Mesendoderm (in vitro differentiated cells): ENCODE data around the gene BABAM2.
A peak's percentile ranks its signal among the peaks of the same experiment; 100 is the strongest.

Experiments
- DNase-seq: peaks from one replicate; pipeline ENCODE4 v3.0.0; 2013
- H2AK5ac ChIP-seq: 2 replicates; pipeline ENCODE4 v1.6.1; 2013; ENCODE audit warnings: low read length, inconsistent platforms
- H2BK120ac ChIP-seq: 2 replicates; pipeline ENCODE4 v1.6.1; 2013; ENCODE audit warnings: low read depth, mild to moderate bottlenecking, low read length, moderate library complexity, mixed read lengths
- H2BK15ac ChIP-seq: replicated peaks from 2 replicates; pipeline ENCODE4 v1.6.1; 2013; ENCODE audit warnings: low read depth, mild to moderate bottlenecking, moderate library complexity
- H2BK5ac ChIP-seq: 2 replicates; pipeline ENCODE4 v1.6.1; 2013; ENCODE audit warnings: low read length, inconsistent platforms
- H3K18ac ChIP-seq: 2 replicates; pipeline ENCODE4 v1.6.1; 2013; ENCODE audit warnings: mild to moderate bottlenecking, low read length, mixed read lengths
- H3K23ac ChIP-seq: one replicate; pipeline ENCODE4 v1.6.1; 2013; ENCODE audit warnings: low read length
- H3K27ac ChIP-seq: 2 replicates; pipeline ENCODE4 v1.5.1; 2013; ENCODE audit warnings: low read depth, mild to moderate bottlenecking, inconsistent platforms, low read length, moderate library complexity
- H3K27me3 ChIP-seq: 2 replicates; pipeline ENCODE4 v1.6.1; 2013; ENCODE audit warnings: low read length, control low read depth, mild to moderate bottlenecking, inconsistent platforms; ENCODE audit not compliant: insufficient read depth, poor library complexity
- H3K36me3 ChIP-seq: 2 replicates; pipeline ENCODE4 v1.6.1; 2013; ENCODE audit warnings: low read length, inconsistent platforms; ENCODE audit not compliant: control insufficient read depth, insufficient read depth
- H3K4ac ChIP-seq: one replicate; pipeline ENCODE4 v1.6.1; 2013; ENCODE audit warnings: low read depth, mild to moderate bottlenecking, low read length, moderate library complexity
- H3K4me1 ChIP-seq: 2 replicates; pipeline ENCODE4 v1.6.1; 2013; ENCODE audit warnings: low read depth, low read length, inconsistent platforms; ENCODE audit not compliant: control insufficient read depth
- H3K4me2 ChIP-seq: 2 replicates; pipeline ENCODE4 v1.6.1; 2013; ENCODE audit warnings: low read length
- H3K4me3 ChIP-seq: 2 replicates; pipeline ENCODE4 v1.5.1; 2013; ENCODE audit warnings: mild to moderate bottlenecking, low read length
- H3K56ac ChIP-seq: one replicate; pipeline ENCODE4 v1.6.1; 2013; ENCODE audit warnings: low read length
- H3K79me1 ChIP-seq: 2 replicates; pipeline ENCODE4 v1.6.1; 2013; ENCODE audit warnings: low read length, inconsistent platforms
- H3K79me2 ChIP-seq: 2 replicates; pipeline ENCODE4 v1.6.1; 2013; ENCODE audit warnings: mild to moderate bottlenecking, low read length; ENCODE audit not compliant: control insufficient read depth, insufficient read depth
- H3K9ac ChIP-seq: 2 replicates; pipeline ENCODE4 v1.6.1; 2013; ENCODE audit warnings: low read length, inconsistent platforms
- H4K5ac ChIP-seq: one replicate; pipeline ENCODE4 v1.6.1; 2013; ENCODE audit warnings: low read length
- H4K8ac ChIP-seq: one replicate; pipeline ENCODE4 v1.6.1; 2013; ENCODE audit warnings: low read depth, mild to moderate bottlenecking, control low read depth, low read length, moderate library complexity
- WGBS: extraction: QIAGEN DNeasy Blood & Tissue Kit; methylation state at CpG from one replicate; pipeline ENCODE4 v1.1.7; 2013; ENCODE audit warnings: low lambda C conversion rate, missing lambda C conversion rate; ENCODE audit not compliant: insufficient coverage; ENCODE audit errors: extremely low coverage; 5-methylcytosine and 5-hydroxymethylcytosine counted together

Gene BABAM2

DNA sequence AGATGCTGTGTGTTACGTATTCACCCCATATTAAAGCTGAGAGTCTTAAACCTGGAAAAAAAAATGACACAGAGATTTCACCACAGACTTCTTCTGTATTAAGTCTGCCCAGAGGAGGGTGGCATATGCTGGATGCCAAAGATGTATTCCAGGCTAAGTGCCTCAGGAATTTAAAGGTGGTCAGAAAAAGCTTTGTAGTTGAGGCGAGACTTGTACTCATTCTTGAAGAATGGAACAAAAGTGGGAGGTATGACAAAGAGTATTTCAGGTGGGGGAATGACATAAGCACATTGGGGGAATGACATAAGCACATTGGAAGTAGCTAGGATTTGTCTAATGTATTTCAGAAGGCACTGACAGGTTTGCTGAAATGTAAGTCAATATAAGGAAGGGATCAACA lies 98.6 kb downstream of the BABAM2 start:
- Histone ChIP-seq H3K18ac (no peak overlapping the region), H2BK15ac (no peak overlapping the region), H3K9ac (no peak overlapping the region), H4K5ac (no peak overlapping the region), H3K27me3 (no peaks in the 10 kb centered on the region), H4K8ac (no peak overlapping the region), H3K4me1 (no peaks in the 10 kb centered on the region), H3K4me3 (no peak overlapping the region), H3K4ac (no peak overlapping the region), H3K36me3 (no peaks in the 10 kb centered on the region), H3K23ac (no peak overlapping the region), H3K4me2 (no peak overlapping the region), H2BK120ac (no peak overlapping the region), H3K79me1 (no peaks in the 10 kb centered on the region), H3K56ac (no peak overlapping the region), H2AK5ac (no peak overlapping the region), H3K27ac (no peak overlapping the region), H3K79me2 (no peaks in the 10 kb centered on the region), H2BK5ac (no peak overlapping the region)
- WGBS = no CpG with 5 or more reads among the region's 2 CpGs
- no peak for DNase-seq

DNA sequence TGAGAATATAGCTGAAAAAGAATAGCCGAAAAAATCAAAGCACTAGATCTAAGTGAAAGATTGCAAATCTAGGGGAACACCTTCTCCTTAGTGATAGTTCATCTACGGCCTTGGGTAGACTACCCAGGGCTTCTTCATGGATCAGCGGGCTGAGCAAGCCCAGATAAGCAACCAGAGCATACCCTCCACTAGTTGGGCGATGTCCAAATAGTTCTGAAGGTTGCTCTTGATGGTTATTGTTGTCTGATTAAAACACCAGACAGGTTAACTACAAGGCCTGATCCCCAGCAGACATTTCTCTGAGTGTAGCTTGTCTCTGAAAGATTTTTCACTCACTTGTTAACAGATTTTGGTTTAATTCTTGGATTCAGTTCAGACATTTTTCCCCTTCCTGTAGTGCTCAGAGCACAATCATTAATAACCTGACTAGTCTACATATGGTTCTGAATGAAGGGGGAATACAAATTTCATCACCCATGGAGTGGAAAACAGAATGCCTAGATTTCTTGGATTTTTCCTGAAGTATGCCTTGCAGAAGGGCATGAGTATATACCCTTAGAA lies 99.6 kb downstream of the BABAM2 start:
- no peak for DNase-seq
- Histone ChIP-seq H2BK120ac (no peak overlapping the region), H3K27ac (no peak overlapping the region), H4K5ac (no peak overlapping the region), H2BK5ac (no peak overlapping the region), H3K56ac (no peak overlapping the region), H4K8ac (no peak overlapping the region), H3K36me3 (no peaks in the 10 kb centered on the region), H3K79me1 (no peaks in the 10 kb centered on the region), H3K4me1 (no peaks in the 10 kb centered on the region), H3K79me2 (no peaks in the 10 kb centered on the region), H2BK15ac (no peak overlapping the region), H3K4me2 (no peak overlapping the region), H2AK5ac (no peak overlapping the region), H3K4me3 (no peak overlapping the region), H3K9ac (no peak overlapping the region), H3K18ac (no peak overlapping the region), H3K4ac (no peak overlapping the region), H3K23ac (no peak overlapping the region), H3K27me3 (no peaks in the 10 kb centered on the region)
- no CpG with 5 or more reads among the region's 4 CpGs for WGBS

DNA sequence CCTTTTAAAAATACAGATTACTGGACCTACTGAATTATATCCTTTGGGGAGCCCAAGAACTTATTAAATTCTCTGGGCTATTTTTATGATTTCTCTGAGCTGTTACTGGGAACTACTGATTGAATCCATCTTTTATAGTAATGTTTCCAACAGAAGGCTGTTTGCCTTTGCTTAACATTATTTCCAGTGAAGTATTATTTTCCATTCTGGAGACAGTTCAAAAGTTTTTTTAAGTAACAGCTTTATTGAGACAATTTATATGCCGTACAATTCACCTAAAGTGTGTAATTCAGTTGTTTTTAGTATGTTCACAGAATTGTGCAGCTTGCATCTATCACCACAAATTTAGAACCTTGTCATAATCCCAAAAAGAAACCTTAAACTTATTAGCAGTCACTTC lies 100.6 kb downstream of the BABAM2 start:
- H3K9ac ChIP-seq = no peak overlapping the region
- no peak overlapping the region for H2AK5ac ChIP-seq
- H3K18ac ChIP-seq = no peak overlapping the region
- H2BK120ac ChIP-seq = no peak overlapping the region
- no peaks in the 10 kb centered on the region for H3K27me3 ChIP-seq
- H3K4me2 ChIP-seq = no peak overlapping the region
- H3K4ac ChIP-seq = no peak overlapping the region
- no peak overlapping the region for H4K5ac ChIP-seq
- no peak overlapping the region for H2BK5ac ChIP-seq
- H3K56ac ChIP-seq = no peak overlapping the region
- no peak overlapping the region for H4K8ac ChIP-seq
- H3K23ac ChIP-seq = no peak overlapping the region
- H3K36me3 ChIP-seq = no peaks in the 10 kb centered on the region
- H3K27ac ChIP-seq = no peak overlapping the region
- no peak for DNase-seq
- H2BK15ac ChIP-seq = no peak overlapping the region
- H3K79me1 ChIP-seq = no peaks in the 10 kb centered on the region
- H3K4me1 ChIP-seq = no peaks in the 10 kb centered on the region
- no CpG with 5 or more reads among the region's 1 CpG for WGBS
- no peak overlapping the region for H3K4me3 ChIP-seq
- no peaks in the 10 kb centered on the region for H3K79me2 ChIP-seq

DNA sequence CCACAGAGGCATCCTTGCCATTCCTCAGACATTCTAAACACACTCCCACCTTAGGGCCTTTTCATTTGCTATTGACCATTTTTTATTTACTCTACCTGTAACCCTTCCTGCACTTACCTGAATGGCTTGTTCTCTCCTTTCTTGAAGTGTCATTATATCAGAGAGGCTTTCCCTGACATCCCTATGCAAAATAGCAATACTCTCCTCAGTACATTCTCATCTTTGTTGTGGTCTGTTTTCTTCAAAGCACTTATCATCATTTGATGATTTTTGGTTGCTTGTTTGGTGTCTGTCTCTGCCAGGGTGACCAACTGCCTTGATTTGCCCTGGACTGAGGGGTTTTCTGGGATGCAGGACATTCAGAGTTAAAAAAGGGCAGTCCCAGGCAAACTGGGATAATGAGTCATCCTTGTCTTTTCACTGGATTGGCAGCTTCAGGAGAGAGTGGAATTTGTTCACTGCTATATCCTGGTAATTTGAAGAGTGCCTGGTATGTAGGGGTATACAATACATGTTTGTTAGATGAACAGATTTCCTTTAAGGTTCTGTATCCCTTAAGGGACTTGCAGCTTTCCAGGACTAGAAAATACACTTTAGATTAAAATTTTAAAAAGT lies 102.4 kb downstream of the BABAM2 start:
- H3K23ac ChIP-seq = no peak overlapping the region
- H3K36me3 ChIP-seq = no peaks in the 10 kb centered on the region
- H2AK5ac ChIP-seq = no peak overlapping the region
- H3K9ac ChIP-seq = no peak overlapping the region
- H3K4me2 ChIP-seq = no peak overlapping the region
- H3K79me1 ChIP-seq = no peaks in the 10 kb centered on the region
- no peak overlapping the region for H2BK5ac ChIP-seq
- no peak overlapping the region for H2BK15ac ChIP-seq
- no peak overlapping the region for H4K5ac ChIP-seq
- no peak overlapping the region for H4K8ac ChIP-seq
- H3K79me2 ChIP-seq = no peaks in the 10 kb centered on the region
- H3K18ac ChIP-seq = no peak overlapping the region
- no peaks in the 10 kb centered on the region for H3K4me1 ChIP-seq
- peak; percentile 63 for DNase-seq
- H3K4ac ChIP-seq = no peak overlapping the region
- no peak overlapping the region for H3K4me3 ChIP-seq
- no peak overlapping the region for H3K27ac ChIP-seq
- no peaks in the 10 kb centered on the region for H3K27me3 ChIP-seq
- H2BK120ac ChIP-seq = no peak overlapping the region
- no peak overlapping the region for H3K56ac ChIP-seq

DNA sequence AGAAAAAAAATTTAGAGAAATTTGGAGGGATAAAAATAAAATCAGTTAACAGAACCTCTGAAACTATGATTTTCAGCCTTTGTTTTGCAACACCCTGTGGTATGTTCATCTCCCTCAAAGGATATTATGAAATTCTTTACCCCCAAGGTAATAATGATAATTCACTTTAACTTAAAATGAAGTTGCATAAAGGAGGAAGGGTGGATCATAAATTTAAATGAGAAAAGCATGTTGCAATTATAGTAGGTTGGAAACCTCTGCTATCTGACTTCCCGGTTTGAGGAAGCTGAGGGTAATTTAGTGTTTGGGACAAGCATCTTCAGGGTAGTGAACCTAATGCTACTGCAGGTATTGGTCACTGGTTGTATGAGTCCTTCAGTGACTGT lies 102.9 kb downstream of the BABAM2 start:
- Histone ChIP-seq H3K36me3 (no peaks in the 10 kb centered on the region), H3K4ac (no peak overlapping the region), H2BK120ac (no peak overlapping the region), H3K79me1 (no peaks in the 10 kb centered on the region), H3K27me3 (no peaks in the 10 kb centered on the region), H4K5ac (no peak overlapping the region), H2AK5ac (no peak overlapping the region), H3K56ac (no peak overlapping the region), H3K79me2 (no peaks in the 10 kb centered on the region), H3K4me1 (no peaks in the 10 kb centered on the region), H3K4me3 (no peak overlapping the region), H2BK15ac (no peak overlapping the region), H3K9ac (no peak overlapping the region), H3K18ac (no peak overlapping the region), H3K4me2 (no peak overlapping the region), H2BK5ac (no peak overlapping the region), H3K23ac (no peak overlapping the region), H3K27ac (no peak overlapping the region), H4K8ac (no peak overlapping the region)
- DNase-seq = no peak
- WGBS = no CpG with 5 or more reads among the region's 1 CpG
